ENCODE measurements around the gene NRM.
A peak's percentile ranks its signal among the peaks of the same experiment; 100 is the strongest.

NRM gene

DNA sequence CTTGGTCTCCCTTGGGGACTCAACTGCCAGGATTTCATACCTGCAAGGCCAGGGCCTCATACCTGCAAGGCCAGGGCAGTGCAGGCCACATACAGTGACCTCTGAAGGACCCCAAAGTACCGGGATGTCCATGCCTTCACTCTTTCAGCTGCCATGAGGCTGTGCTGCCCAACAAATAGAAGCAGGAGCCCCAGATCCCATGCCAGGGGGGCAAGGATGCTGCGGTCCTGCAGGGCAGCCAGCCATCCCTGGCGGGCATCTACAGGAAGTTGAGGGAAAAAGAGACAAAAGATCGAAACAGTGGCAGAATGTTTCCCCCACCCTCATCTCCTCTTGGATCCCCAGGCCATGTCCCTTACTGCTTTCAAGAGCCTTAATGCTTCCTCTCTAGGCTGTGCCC lies 799 bp downstream of the NRM start:
- no peak for DNase-seq (ENCODE audit: low read depth)
- peak overlapping the region; percentile 69 for H3K4me3 ChIP-seq (ENCODE audit: low read depth, low read length)
- no peak for TF ChIP-seq CTCF (conservative IDR thresholded peaks at IDR 0.05; ENCODE audit: low read depth, low read length)

DNA sequence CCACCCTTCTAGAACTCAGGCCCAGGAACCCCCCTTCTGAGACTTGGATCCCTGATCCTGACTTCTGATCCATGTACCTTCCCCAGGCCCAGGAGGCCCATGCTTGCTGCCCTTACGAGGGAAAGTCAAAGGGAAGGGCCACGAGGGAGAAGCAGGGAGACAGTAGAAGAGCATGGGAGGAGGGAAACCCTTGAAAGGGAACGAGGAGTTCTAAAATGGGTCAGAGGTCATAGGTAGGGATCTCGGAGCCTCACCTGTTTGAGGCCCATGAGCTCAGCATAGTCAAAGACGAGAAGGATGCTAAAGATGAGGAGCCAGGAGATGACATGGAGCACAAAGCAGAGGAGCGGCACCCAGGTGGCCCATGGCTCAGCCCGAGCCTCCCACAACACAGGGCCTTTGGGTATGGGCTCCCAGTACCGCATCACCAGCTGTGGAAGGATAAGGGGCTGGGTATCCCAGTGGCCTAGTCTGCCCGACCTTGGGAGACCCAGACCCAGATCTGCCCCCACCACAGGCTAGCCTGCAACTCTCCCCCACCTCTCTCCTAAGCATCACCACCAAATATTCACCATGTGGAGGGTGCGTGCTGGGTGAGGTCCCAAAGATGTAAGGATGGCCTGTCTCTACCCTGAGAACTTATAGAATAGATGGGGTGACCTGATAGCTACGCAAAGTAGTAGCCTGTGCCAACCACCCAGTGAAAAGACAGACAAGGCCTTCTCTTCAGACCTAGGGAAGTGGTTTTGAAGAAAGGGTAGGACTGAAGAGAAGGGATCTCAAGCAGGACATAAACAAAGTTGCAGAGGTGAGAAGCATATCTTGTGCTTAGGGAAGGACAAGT lies 1.5 kb downstream of the NRM start:
- no peak for TF ChIP-seq CTCF (conservative IDR thresholded peaks at IDR 0.05; ENCODE audit: low read depth, low read length)
- H3K4me3 ChIP-seq (ENCODE audit: low read depth, low read length) = no peak overlapping the region
- DNase-seq (ENCODE audit: low read depth) = no peak

DNA sequence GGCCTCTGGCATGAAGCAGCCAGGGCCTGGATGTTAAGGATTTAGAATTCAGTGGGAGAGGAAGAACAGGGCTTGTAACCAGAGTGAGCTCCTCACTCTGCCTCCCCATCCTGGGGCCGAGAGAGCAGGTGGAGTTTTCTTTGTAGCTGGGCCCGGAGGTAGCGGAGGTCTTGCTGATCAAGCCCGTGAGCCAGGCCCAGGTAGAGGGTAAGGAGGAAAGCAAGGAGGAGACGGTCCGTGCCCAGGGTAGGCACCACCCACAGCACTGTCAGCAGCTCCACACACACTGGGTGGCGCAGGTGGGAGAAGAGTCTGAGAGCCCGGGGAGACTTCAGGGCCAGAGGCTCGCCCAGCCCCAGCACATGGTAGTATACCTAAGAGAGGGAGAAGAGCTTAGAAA lies 2.2 kb downstream of the NRM start:
- H3K4me3 ChIP-seq (ENCODE audit: low read depth, low read length) = no peak overlapping the region
- TF ChIP-seq CTCF (conservative IDR thresholded peaks at IDR 0.05; ENCODE audit: low read depth, low read length) = no peak
- DNase-seq (ENCODE audit: low read depth) = no peak

- TF ChIP-seq CTCF (conservative IDR thresholded peaks at IDR 0.05; ENCODE audit: low read depth, low read length) = peak; percentile 41
- DNase-seq (ENCODE audit: low read depth) = peak; percentile 48
- H3K4me3 ChIP-seq (ENCODE audit: low read depth, low read length) = peak overlapping the region; percentile 89
These were observed 2.9 kb downstream of the NRM start for GRCh38 chr6:30687659-30688431.

DNA sequence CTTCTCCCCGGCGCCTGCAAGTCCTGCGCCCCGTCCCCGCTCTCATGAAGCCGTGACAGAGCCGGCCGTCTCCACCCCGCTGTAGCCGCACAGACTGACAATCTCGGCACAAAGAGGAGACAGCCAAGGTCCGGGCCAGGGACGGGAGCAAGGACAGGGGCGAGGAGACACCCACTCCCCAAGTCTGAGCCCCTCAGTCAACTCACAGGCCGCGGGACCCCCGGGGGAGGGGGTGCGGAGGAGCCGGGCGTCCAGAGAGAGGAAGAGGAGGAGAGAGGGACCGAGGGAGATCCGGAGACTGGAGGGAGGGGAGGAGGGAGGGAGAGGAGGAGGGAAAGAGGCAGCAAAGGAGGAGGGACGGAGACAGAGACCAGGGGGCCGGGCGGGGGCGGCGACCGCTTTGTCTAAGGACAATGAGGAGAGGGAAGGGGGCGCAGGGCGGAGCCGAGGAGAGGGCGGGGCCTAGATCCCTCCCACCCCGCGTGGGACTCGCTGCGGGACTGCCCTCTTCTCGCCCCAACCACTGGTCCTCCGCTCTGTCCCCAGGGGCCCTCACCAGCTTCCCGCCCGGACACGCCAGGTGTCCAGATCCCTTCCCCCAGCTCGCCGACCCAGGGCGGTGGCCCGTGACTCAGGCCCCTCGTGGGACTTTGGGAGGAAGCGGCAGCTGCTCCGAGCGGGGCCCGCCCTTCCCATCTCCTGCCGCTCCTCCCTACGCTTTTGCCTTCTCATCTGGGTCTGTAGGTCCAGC lies 3.7 kb downstream of the NRM start:
- peak; percentile 94 for DNase-seq (ENCODE audit: low read depth)
- peak overlapping the region; percentile 89 for H3K4me3 ChIP-seq (ENCODE audit: low read depth, low read length)
- TF ChIP-seq CTCF (conservative IDR thresholded peaks at IDR 0.05; ENCODE audit: low read depth, low read length) = no peak

- peak within 1 kb of the TSS; percentile 89 for H3K4me3 ChIP-seq (ENCODE audit: low read depth, low read length)
- DNase-seq (ENCODE audit: low read depth) = peak; percentile 57
- TF ChIP-seq CTCF (conservative IDR thresholded peaks at IDR 0.05; ENCODE audit: low read depth, low read length) = no peak
These were observed 4.5 kb downstream of the NRM start, which contains the start of gene PPP1R18 for GRCh38 chr6:30686009-30686907. PPP1R18 (minus strand) TSS chr6:30686645; CDS start chr6:30686018, 627 bp downstream.
